Right cardiac atrium (tissue), 5 donors: ENCODE data around the gene CACNA1D. TPM values are rescaled to one million over a fixed set of nuclear protein-coding genes. Genes with fewer than 3 reads are reported as not detected.

Source experiments
- ATAC-seq, 2 donors: fragments of 200-7000 bp; cut with Tn5 transposase; one replicate each; pipeline versions ENCODE4 v1.8.0 to v1.9.1; 2020; ENCODE audit warnings: moderate library complexity in 2 of 2, mild to moderate bottlenecking in 1 of 2
- DNase-seq, 3 donors: peaks; one replicate each; pipeline ENCODE4 v3.0.0-alpha.2; 2020
- H3K27ac ChIP-seq: one replicate; pipeline ENCODE4 v1.5.1; 2013; ENCODE audit warnings: mild to moderate bottlenecking, low read length, control low read depth, moderate library complexity
- H3K27me3 ChIP-seq: one replicate; pipeline ENCODE4 v1.6.1; 2013; ENCODE audit not compliant: control insufficient read depth, insufficient read depth
- H3K4me1 ChIP-seq: one replicate; pipeline ENCODE4 v1.6.1; 2013; ENCODE audit warnings: low read length; ENCODE audit not compliant: control insufficient read depth, insufficient read depth
- H3K4me3 ChIP-seq: one replicate; pipeline ENCODE4 v1.5.1; 2013; ENCODE audit warnings: low read length, control low read depth
- H3K9me3 ChIP-seq: one replicate; pipeline ENCODE4 v1.6.1; 2013; ENCODE audit warnings: low read length; ENCODE audit not compliant: control insufficient read depth
- whole genome bisulfite sequencing: extraction: QIAGEN DNeasy Blood & Tissue Kit; methylation state at CpG from one replicate; pipeline ENCODE4 v1.1.7; 2013; 5-methylcytosine and 5-hydroxymethylcytosine counted together
- intact Hi-C, 4 donors: fragments of 100-400 bp; cut with DNase I; formaldehyde crosslinking; loops; one replicate each; pipeline versions ENCODE4 v1.11.0 to v1.14.0; 2022 to 2023
- polyA plus RNA-seq: library from polyadenylated mRNA; stranded (reverse); fragments of 200-250 nt; gene quantifications from one replicate; pipeline ENCODE4 v1.2.3, GENCODE V29; 2013
- total RNA-seq, 4 donors: library from RNA; stranded (reverse); fragmentation: NEBNext Ultra II Directional; extraction: Animal tissue kit (Norgen Biotek cat#: 25700); gene quantifications; one replicate each; pipeline ENCODE4 v1.2.1, GENCODE V29; 2021
- donor health status: healthy with polysubstance abuse.
- donor health status: DM: no; HTN: yes; CAD: no.
- donor health status: DM: no; HTN: no; CAD: no.
- donor health status: DM: no; HTN: yes; CAD: no; lungs with severe emphysema.
- donor health status: DM: yes; HTN: yes; CAD: no.

The CACNA1D gene
- total and polyA plus RNA-seq, 5 donors: 3.7 to 11.3 (median 10.4) TPM

GRCh38 chr3:53641397-53641796 is 147.0 kb downstream of the CACNA1D start:
- 84% methylated on average over 5 of the region's 5 CpGs for WGBS
- intact Hi-C loops: no loop called here
- DNase-seq (no peak), ATAC-seq (no peak)
- Histone ChIP-seq H3K4me3 (no peak overlapping the region), H3K27me3 (no peaks in the 10 kb centered on the region), H3K4me1 (no peaks in the 10 kb centered on the region), H3K9me3 (no peaks in the 10 kb centered on the region), H3K27ac (no peak overlapping the region)

- Histone ChIP-seq H3K4me3 (no peak overlapping the region), H3K27me3 (no peaks in the 10 kb centered on the region), H3K4me1 (no peaks in the 10 kb centered on the region), H3K27ac (no peak overlapping the region), H3K9me3 (no peaks in the 10 kb centered on the region)
- intact Hi-C loops: no loop called here
- DNase-seq: no peak
- 80% methylated on average over 4 of the region's 4 CpGs for WGBS
- peak in 1 of 2 donors; percentile 24 for ATAC-seq
These were observed 147.8 kb downstream of the CACNA1D start for GRCh38 chr3:53642211-53642610.

- no peaks in the 10 kb centered on the region for H3K27me3 ChIP-seq
- DNase-seq (no peak), ATAC-seq (no peak)
- intact Hi-C loops: no loop called here
- WGBS: 78% methylated on average over 4 of the region's 4 CpGs
- H3K4me3 ChIP-seq: no peak overlapping the region
- no peaks in the 10 kb centered on the region for H3K9me3 ChIP-seq
- H3K27ac ChIP-seq: no peak overlapping the region
- no peaks in the 10 kb centered on the region for H3K4me1 ChIP-seq
These were observed 149.3 kb downstream of the CACNA1D start for GRCh38 chr3:53643757-53644156.

GRCh38 chr3:53645754-53646153 is 151.3 kb downstream of the CACNA1D start:
- intact Hi-C loops: no loop called here
- Histone ChIP-seq H3K9me3 (no peaks in the 10 kb centered on the region), H3K27ac (no peak overlapping the region), H3K4me3 (no peak overlapping the region), H3K27me3 (no peaks in the 10 kb centered on the region), H3K4me1 (no peaks in the 10 kb centered on the region)
- ATAC-seq (no peak), DNase-seq (no peak)
- WGBS: 76% methylated on average over 3 of the region's 3 CpGs

GRCh38 chr3:53646723-53647122 is 152.3 kb downstream of the CACNA1D start:
- Histone ChIP-seq H3K4me3 (no peak overlapping the region), H3K27me3 (no peaks in the 10 kb centered on the region), H3K4me1 (no peaks in the 10 kb centered on the region), H3K27ac (no peak overlapping the region), H3K9me3 (no peaks in the 10 kb centered on the region)
- WGBS: 86% methylated on average over 3 of the region's 3 CpGs
- ATAC-seq: no peak
- no peak for DNase-seq
- intact Hi-C loops: no loop called here

- H3K27me3 ChIP-seq: no peaks in the 10 kb centered on the region
- H3K4me1 ChIP-seq: no peaks in the 10 kb centered on the region
- H3K9me3 ChIP-seq: no peaks in the 10 kb centered on the region
- WGBS: 81% methylated on average over 4 of the region's 4 CpGs
- no peak for DNase-seq
- H3K4me3 ChIP-seq: no peak overlapping the region
- intact Hi-C loops: no loop called here
- H3K27ac ChIP-seq: no peak overlapping the region
- no peak for ATAC-seq
These were observed 155.4 kb downstream of the CACNA1D start for GRCh38 chr3:53649816-53650215.

GRCh38 chr3:53650424-53650823 is 156.0 kb downstream of the CACNA1D start:
- H3K27ac ChIP-seq: no peak overlapping the region
- H3K4me3 ChIP-seq: no peak overlapping the region
- DNase-seq (no peak), ATAC-seq (no peak)
- intact Hi-C loops: no loop called here
- no peaks in the 10 kb centered on the region for H3K4me1 ChIP-seq
- whole genome bisulfite sequencing: 59% methylated on average over 5 of the region's 5 CpGs
- no peaks in the 10 kb centered on the region for H3K27me3 ChIP-seq
- H3K9me3 ChIP-seq: no peaks in the 10 kb centered on the region

GRCh38 chr3:53650928-53651661 is 156.7 kb downstream of the CACNA1D start:
- WGBS: 63% methylated on average over 5 of the region's 5 CpGs
- no peak for DNase-seq
- Histone ChIP-seq H3K27ac (no peak overlapping the region), H3K27me3 (no peaks in the 10 kb centered on the region), H3K4me1 (no peaks in the 10 kb centered on the region), H3K9me3 (no peaks in the 10 kb centered on the region), H3K4me3 (no peak overlapping the region)
- intact Hi-C loops: no loop called here
- ATAC-seq: no peak

GRCh38 chr3:53651927-53652326 is 157.5 kb downstream of the CACNA1D start:
- H3K4me1 ChIP-seq: no peaks in the 10 kb centered on the region
- intact Hi-C loops: no loop called here
- DNase-seq (no peak), ATAC-seq (no peak)
- no peaks in the 10 kb centered on the region for H3K9me3 ChIP-seq
- no peak overlapping the region for H3K27ac ChIP-seq
- no peak overlapping the region for H3K4me3 ChIP-seq
- 97% methylated on average over 8 of the region's 8 CpGs for WGBS
- no peaks in the 10 kb centered on the region for H3K27me3 ChIP-seq

- no peak for ATAC-seq
- intact Hi-C loops: no loop called here
- Histone ChIP-seq H3K27me3 (no peaks in the 10 kb centered on the region), H3K9me3 (no peaks in the 10 kb centered on the region), H3K27ac (no peak overlapping the region), H3K4me3 (no peak overlapping the region), H3K4me1 (peaks cover 2% of the 10 kb centered on the region)
- WGBS: 59% methylated on average over 1 of the region's 1 CpG
- no peak for DNase-seq
These were observed 163.2 kb downstream of the CACNA1D start for GRCh38 chr3:53657651-53658050.

GRCh38 chr3:53658613-53659193 is 164.3 kb downstream of the CACNA1D start:
- H3K27ac ChIP-seq: no peak overlapping the region
- intact Hi-C loops: no loop called here
- DNase-seq: no peak
- 67% methylated on average over 6 of the region's 6 CpGs for WGBS
- no peak overlapping the region for H3K4me3 ChIP-seq
- no peaks in the 10 kb centered on the region for H3K9me3 ChIP-seq
- H3K27me3 ChIP-seq: no peaks in the 10 kb centered on the region
- H3K4me1 ChIP-seq: peaks cover 2% of the 10 kb centered on the region
- no peak for ATAC-seq
